ENCODE measurements around the gene SAC3D1. TPM values are rescaled to one million over a fixed set of nuclear protein-coding genes. Genes with fewer than 3 reads are reported as not detected.

The SAC3D1 gene
- total and polyA plus RNA-seq, 9 of the 15 experiments (the other 6 are each of a cell fraction or from before 2014, with no cell fraction given): 0.20 to 35.2 (median 5.8) TPM

DNA sequence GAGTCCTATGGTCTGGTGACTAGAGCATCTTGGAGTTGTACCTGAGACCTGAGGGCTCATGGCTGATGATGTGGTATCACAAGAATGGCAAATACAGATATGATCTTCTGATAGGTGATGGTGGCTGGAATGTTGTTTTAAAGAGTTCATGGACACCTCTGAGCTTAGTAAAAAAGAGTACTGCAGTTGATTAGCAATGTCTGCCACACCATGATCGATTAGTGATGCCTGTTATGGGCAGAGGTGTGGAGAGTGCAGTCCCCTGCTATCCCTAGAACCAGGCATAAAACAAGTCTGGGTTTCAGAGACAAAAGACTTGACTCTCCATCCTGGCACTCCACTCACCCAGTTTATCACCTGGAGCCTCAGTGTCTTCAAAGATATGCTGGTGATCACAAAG is 42.9 kb upstream of the SAC3D1 start (continued):
- TF ChIP-seq ZNF324 (CRISPR knock-in tag; IDR thresholded peaks at IDR 0.05) (no peak), ZNF707 (CRISPR knock-in tag; conservative IDR thresholded peaks at IDR 0.05) (no peak), CEBPG (CRISPR knock-in tag; IDR thresholded peaks at IDR 0.05) (no peak), CEBPG (tag; conservative IDR thresholded peaks at IDR 0.05 in 1 of 2, IDR thresholded peaks at IDR 0.05 in 1 of 2) (no peak), ZNF41 (CRISPR knock-in tag; conservative IDR thresholded peaks at IDR 0.05) (no peak), ZNF274 (IDR thresholded peaks at IDR 0.05; ENCODE audit: borderline replicate concordance, low read depth, low read length) (no peak), ZNF23 (CRISPR knock-in tag; IDR thresholded peaks at IDR 0.05) (peak; percentile 97), ZEB2 (IDR thresholded peaks at IDR 0.05) (peak; percentile 67; the same call in 1 of the 2 replicates), ARNT (IDR thresholded peaks at IDR 0.05) (0 out of 4 replicates have a peak, but pooled peaks of 1 of the 2 experiments have one; percentile 24), TAF7 (tag; IDR thresholded peaks at IDR 0.05) (no peak), CBX2 (IDR thresholded peaks at IDR 0.05; ENCODE audit: insufficient read depth, low read length, poor library complexity, severe bottlenecking) (no peak), NFXL1 (CRISPR knock-in tag; IDR thresholded peaks at IDR 0.05) (no peak), GATAD2A (IDR thresholded peaks at IDR 0.05) (no peak), CBFB (CRISPR knock-in tag; IDR thresholded peaks at IDR 0.05) (no peak), IRF2 (CRISPR knock-in tag; IDR thresholded peaks at IDR 0.05) (no peak), NFIX (CRISPR knock-in tag; IDR thresholded peaks at IDR 0.05; ENCODE audit: low read depth) (no peak), ETV6 (IDR thresholded peaks at IDR 0.05; ENCODE audit: borderline replicate concordance in 1 of 2, low read depth in 2 of 2, low read length in 1 of 2) (no peak), ETV6 (CRISPR knock-in tag; IDR thresholded peaks at IDR 0.05; ENCODE audit: borderline replicate concordance) (no peak), MYNN (IDR thresholded peaks at IDR 0.05) (no peak), MYNN (CRISPR knock-in tag; IDR thresholded peaks at IDR 0.05) (no peak), SPI1 (IDR thresholded peaks at IDR 0.05; ENCODE audit: borderline replicate concordance, low read depth, low read length) (no peak), U2AF2 (optimal IDR thresholded peaks at IDR 0.05; ENCODE audit: low read depth, low read length) (no peak), SIN3A (IDR thresholded peaks at IDR 0.05; ENCODE audit: borderline replicate concordance in 2 of 2, control insufficient read depth in 1 of 2, low read depth in 2 of 2, low read length in 2 of 2) (0 out of 4 replicates have a peak, but pooled peaks of 1 of the 2 experiments have one; percentile 27)
- TF ChIP-seq, protein P1, sequence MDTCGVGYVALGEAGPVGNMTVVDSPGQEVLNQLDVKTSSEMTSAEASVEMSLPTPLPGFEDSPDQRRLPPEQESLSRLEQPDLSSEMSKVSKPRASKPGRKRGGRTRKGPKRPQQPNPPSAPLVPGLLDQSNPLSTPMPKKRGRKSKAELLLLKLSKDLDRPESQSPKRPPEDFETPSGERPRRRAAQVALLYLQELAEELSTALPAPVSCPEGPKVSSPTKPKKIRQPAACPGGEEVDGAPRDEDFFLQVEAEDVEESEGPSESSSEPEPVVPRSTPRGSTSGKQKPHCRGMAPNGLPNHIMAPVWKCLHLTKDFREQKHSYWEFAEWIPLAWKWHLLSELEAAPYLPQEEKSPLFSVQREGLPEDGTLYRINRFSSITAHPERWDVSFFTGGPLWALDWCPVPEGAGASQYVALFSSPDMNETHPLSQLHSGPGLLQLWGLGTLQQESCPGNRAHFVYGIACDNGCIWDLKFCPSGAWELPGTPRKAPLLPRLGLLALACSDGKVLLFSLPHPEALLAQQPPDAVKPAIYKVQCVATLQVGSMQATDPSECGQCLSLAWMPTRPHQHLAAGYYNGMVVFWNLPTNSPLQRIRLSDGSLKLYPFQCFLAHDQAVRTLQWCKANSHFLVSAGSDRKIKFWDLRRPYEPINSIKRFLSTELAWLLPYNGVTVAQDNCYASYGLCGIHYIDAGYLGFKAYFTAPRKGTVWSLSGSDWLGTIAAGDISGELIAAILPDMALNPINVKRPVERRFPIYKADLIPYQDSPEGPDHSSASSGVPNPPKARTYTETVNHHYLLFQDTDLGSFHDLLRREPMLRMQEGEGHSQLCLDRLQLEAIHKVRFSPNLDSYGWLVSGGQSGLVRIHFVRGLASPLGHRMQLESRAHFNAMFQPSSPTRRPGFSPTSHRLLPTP (IDR thresholded peaks at IDR 0.05; ENCODE audit: borderline replicate concordance, extremely low read depth, insufficient read length): no peak
- TF ChIP-seq, protein P2, sequence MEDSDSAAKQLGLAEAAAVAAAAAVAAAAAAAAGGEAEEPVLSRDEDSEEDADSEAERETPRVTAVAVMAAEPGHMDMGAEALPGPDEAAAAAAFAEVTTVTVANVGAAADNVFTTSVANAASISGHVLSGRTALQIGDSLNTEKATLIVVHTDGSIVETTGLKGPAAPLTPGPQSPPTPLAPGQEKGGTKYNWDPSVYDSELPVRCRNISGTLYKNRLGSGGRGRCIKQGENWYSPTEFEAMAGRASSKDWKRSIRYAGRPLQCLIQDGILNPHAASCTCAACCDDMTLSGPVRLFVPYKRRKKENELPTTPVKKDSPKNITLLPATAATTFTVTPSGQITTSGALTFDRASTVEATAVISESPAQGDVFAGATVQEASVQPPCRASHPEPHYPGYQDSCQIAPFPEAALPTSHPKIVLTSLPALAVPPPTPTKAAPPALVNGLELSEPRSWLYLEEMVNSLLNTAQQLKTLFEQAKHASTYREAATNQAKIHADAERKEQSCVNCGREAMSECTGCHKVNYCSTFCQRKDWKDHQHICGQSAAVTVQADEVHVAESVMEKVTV (CRISPR knock-in tag; IDR thresholded peaks at IDR 0.05): no peak
- TF ChIP-seq, protein P3, sequence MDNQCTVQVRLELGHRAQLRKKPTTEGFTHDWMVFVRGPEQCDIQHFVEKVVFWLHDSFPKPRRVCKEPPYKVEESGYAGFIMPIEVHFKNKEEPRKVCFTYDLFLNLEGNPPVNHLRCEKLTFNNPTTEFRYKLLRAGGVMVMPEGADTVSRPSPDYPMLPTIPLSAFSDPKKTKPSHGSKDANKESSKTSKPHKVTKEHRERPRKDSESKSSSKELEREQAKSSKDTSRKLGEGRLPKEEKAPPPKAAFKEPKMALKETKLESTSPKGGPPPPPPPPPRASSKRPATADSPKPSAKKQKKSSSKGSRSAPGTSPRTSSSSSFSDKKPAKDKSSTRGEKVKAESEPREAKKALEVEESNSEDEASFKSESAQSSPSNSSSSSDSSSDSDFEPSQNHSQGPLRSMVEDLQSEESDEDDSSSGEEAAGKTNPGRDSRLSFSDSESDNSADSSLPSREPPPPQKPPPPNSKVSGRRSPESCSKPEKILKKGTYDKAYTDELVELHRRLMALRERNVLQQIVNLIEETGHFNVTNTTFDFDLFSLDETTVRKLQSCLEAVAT (IDR thresholded peaks at IDR 0.05): peak in 1 of 2 experiments; percentile 100; a peak in 2 of 4 replicates
